HL-60 (cell line): ENCODE results near the gene MED15.

ENCODE experiments used
- DNase-seq, 2 experiments: peaks; one replicate each; pipeline ENCODE4 v3.0.0-alpha.2; 2010 to 2020; ENCODE audit warnings: low read depth in 1 of 2, low spot score in 1 of 2
- H3K27ac ChIP-seq: fragments of 250-450 bp; sonication (Bioruptor Pico); replicated peaks from 2 replicates; pipeline ENCODE4 v1.5.1; 2020; ENCODE audit warnings: mild to moderate bottlenecking, moderate library complexity
- H3K27me3 ChIP-seq: fragments of 250-450 bp; sonication (Bioruptor Pico); 2 replicates; pipeline ENCODE4 v1.5.1; 2021; ENCODE audit warnings: mild to moderate bottlenecking, moderate library complexity; ENCODE audit not compliant: insufficient read depth, poor library complexity, severe bottlenecking
- H3K4me3 ChIP-seq: replicated peaks from 2 replicates; pipeline ENCODE4 v1.5.1; 2011; ENCODE audit warnings: mild to moderate bottlenecking, control low read depth, low read length; ENCODE audit not compliant: insufficient read depth
- CTCF ChIP-seq: IDR thresholded peaks from one replicate; pipeline ENCODE4 v1.5.1; 2011; ENCODE audit warnings: low read length, control low read depth, inconsistent platforms; ENCODE audit not compliant: insufficient read depth
- GABPA ChIP-seq: IDR thresholded peaks from 2 replicates; pipeline ENCODE4 v1.6.1; 2012; ENCODE audit warnings: low read depth
- POLR2AphosphoS5 ChIP-seq: IDR thresholded peaks from 2 replicates; pipeline ENCODE4 v1.6.1; 2012; ENCODE audit warnings: low read depth
- REST ChIP-seq: IDR thresholded peaks from 2 replicates; pipeline ENCODE4 v1.6.1; 2012; ENCODE audit warnings: low read depth; ENCODE audit not compliant: insufficient replicate concordance
- SPI1 ChIP-seq: IDR thresholded peaks from 2 replicates; pipeline ENCODE4 v1.6.1; 2012; ENCODE audit warnings: low read depth, mild to moderate bottlenecking, borderline replicate concordance

Gene MED15

GRCh38 chr22:20562607-20563465 is 55.4 kb downstream of the MED15 start:
- TF ChIP-seq POLR2AphosphoS5 (no peak), GABPA (no peak), SPI1 (no peak), CTCF (no peak), REST (no peak)
- no peaks in the 10 kb centered on the region for H3K27me3 ChIP-seq
- H3K27ac ChIP-seq = no peak overlapping the region
- DNase-seq = no peak
- H3K4me3 ChIP-seq = no peak overlapping the region

- no peak overlapping the region for H3K27ac ChIP-seq
- no peak for DNase-seq
- no peak overlapping the region for H3K4me3 ChIP-seq
- TF ChIP-seq SPI1 (no peak), GABPA (no peak), CTCF (no peak), POLR2AphosphoS5 (no peak), REST (no peak)
- no peaks in the 10 kb centered on the region for H3K27me3 ChIP-seq
Observed at GRCh38 chr22:20563466-20563906, 56.1 kb downstream of the MED15 start.

GRCh38 chr22:20563941-20564371 is 56.5 kb downstream of the MED15 start:
- DNase-seq = no peak
- Histone ChIP-seq H3K27me3 (no peaks in the 10 kb centered on the region), H3K27ac (no peak overlapping the region), H3K4me3 (no peak overlapping the region)
- no peak for TF ChIP-seq CTCF
- no peak for TF ChIP-seq GABPA
- TF ChIP-seq REST = no peak
- no peak for TF ChIP-seq POLR2AphosphoS5
- no peak for TF ChIP-seq SPI1
